Natural killer cell (primary cell): ENCODE results near the gene LRRC71. TPM values are rescaled to one million over a fixed set of nuclear protein-coding genes. Genes with fewer than 3 reads are reported as not detected.
A peak's percentile ranks its signal among the peaks of the same experiment; 100 is the strongest.

Experiments used
- ATAC-seq, 3 donors: fragments of 150-1000 bp in 2 of 3; fragments of 200-7000 bp in 1 of 3; cut with Tn5 transposase; 1 replicate in 1 of 3; 2 replicates in 2 of 3; pipeline ENCODE4 v1.10.0; 2021; ENCODE audit warnings: mild to moderate bottlenecking in 2 of 3, moderate library complexity in 2 of 3
- DNase-seq, 2 donors: peaks; one replicate each; pipeline versions ENCODE4 v3.0.0 to v3.0.0-alpha.2; 2013 to 2021; ENCODE audit warnings: mixed read lengths in 1 of 2
- H3K27ac ChIP-seq: one replicate; pipeline ENCODE4 v1.5.1; 2013; ENCODE audit warnings: mild to moderate bottlenecking, low read length
- H3K27me3 ChIP-seq: one replicate; pipeline ENCODE4 v1.6.1; 2013; ENCODE audit warnings: low read length; ENCODE audit not compliant: control insufficient read depth, insufficient read depth
- H3K36me3 ChIP-seq: one replicate; pipeline ENCODE4 v1.6.1; 2013; ENCODE audit warnings: low read length; ENCODE audit not compliant: control insufficient read depth, insufficient read depth
- H3K4me1 ChIP-seq: one replicate; pipeline ENCODE4 v1.6.1; 2013; ENCODE audit warnings: low read length; ENCODE audit not compliant: control insufficient read depth, insufficient read depth
- H3K4me3 ChIP-seq: one replicate; pipeline ENCODE4 v1.5.1; 2013; ENCODE audit warnings: low read length
- H3K9me3 ChIP-seq: one replicate; pipeline ENCODE4 v1.6.1; 2013; ENCODE audit warnings: low read length; ENCODE audit not compliant: control insufficient read depth, insufficient read depth
- H3K27ac Mint-ChIP-seq, 2 donors: one replicate each; pipeline ENCODE4 v1.8.0; 2022; ENCODE audit warnings: mild to moderate bottlenecking in 2 of 2, mixed read lengths in 2 of 2, moderate library complexity in 1 of 2
- H3K27me3 Mint-ChIP-seq, 2 donors: one replicate each; pipeline ENCODE4 v1.8.0; 2022; ENCODE audit warnings: low read depth in 2 of 2, mixed read lengths in 2 of 2
- H3K36me3 Mint-ChIP-seq: one replicate; pipeline ENCODE4 v1.8.0; 2022; ENCODE audit warnings: mixed read lengths
- H3K4me1 Mint-ChIP-seq, 2 donors: one replicate each; pipeline ENCODE4 v1.8.0; 2022; ENCODE audit warnings: mixed read lengths in 2 of 2
- H3K4me3 Mint-ChIP-seq: one replicate; pipeline ENCODE4 v1.8.0; 2022; ENCODE audit warnings: mild to moderate bottlenecking, moderate library complexity, mixed read lengths
- H3K9me3 Mint-ChIP-seq, 2 donors: one replicate each; pipeline ENCODE4 v1.8.0; 2022; ENCODE audit warnings: mixed read lengths in 2 of 2
- WGBS: methylation state at CpG from one replicate; pipeline ENCODE4 v1.1.7; 2013; ENCODE audit warnings: missing lambda C conversion rate; ENCODE audit not compliant: insufficient coverage; 5-methylcytosine and 5-hydroxymethylcytosine counted together
- intact Hi-C: fragments of 100-400 bp; cut with micrococcal nuclease; formaldehyde crosslinking; loops from one replicate; pipeline ENCODE4 v1.14.2; 2022
- total RNA-seq, 4 donors: library from RNA; stranded (reverse); fragments of 120-200 nt in 1 of 4; gene quantifications; one replicate each; pipeline versions ENCODE4 v1.2.3 to v1.2.4, GENCODE V29; 2013 to 2022
- TF ChIP-seq, protein P1 (sequence below): fragments of 200-600 bp; IDR thresholded peaks from one replicate; pipeline ENCODE4 v1.8.0; 2022; ENCODE audit warnings: antibody characterized with exemption

The LRRC71 gene
- total RNA-seq, 3 donors from 2014 or later (not counting 1 experiment from before 2014, with no cell fraction given): not detected

DNA sequence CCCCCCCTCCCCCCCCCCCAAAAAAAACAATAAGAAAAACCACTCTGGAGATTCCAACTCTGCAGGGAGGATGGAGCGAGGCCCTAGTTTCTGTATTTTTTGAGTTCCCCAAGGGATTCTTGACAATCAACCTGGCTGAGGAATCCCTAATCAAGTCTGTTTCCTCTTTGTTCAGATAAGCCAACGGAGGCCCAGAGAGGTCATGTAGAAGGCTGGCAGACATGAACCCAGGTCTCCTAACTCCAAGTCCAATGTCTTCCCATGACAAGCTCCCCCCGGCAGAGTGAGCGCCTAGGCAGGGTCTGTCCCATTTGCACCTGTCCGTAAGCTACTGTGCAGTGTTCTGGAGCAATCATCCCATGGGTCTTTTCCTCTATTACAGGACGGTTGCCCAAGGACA is 39.5 kb downstream of the LRRC71 start:
- Histone ChIP-seq H3K27ac (no peak overlapping the region), H3K27me3 (no peaks in the 10 kb centered on the region), H3K9me3 (no peaks in the 10 kb centered on the region), H3K36me3 (no peaks in the 10 kb centered on the region), H3K4me1 (peaks cover 11% of the 10 kb centered on the region), H3K4me3 (no peak overlapping the region)
- Mint-ChIP-seq H3K9me3 (no peaks in the 10 kb centered on the region), H3K27me3 (peaks cover 7 to 35% of the 10 kb centered on the region in 2 donors), H3K36me3 (no peaks in the 10 kb centered on the region), H3K4me1 (peaks cover 9 to 15% of the 10 kb centered on the region in 2 donors), H3K4me3 (no peak overlapping the region), H3K27ac (no peak overlapping the region)
- intact Hi-C loops: no loop called here
- TF ChIP-seq, protein P1, sequence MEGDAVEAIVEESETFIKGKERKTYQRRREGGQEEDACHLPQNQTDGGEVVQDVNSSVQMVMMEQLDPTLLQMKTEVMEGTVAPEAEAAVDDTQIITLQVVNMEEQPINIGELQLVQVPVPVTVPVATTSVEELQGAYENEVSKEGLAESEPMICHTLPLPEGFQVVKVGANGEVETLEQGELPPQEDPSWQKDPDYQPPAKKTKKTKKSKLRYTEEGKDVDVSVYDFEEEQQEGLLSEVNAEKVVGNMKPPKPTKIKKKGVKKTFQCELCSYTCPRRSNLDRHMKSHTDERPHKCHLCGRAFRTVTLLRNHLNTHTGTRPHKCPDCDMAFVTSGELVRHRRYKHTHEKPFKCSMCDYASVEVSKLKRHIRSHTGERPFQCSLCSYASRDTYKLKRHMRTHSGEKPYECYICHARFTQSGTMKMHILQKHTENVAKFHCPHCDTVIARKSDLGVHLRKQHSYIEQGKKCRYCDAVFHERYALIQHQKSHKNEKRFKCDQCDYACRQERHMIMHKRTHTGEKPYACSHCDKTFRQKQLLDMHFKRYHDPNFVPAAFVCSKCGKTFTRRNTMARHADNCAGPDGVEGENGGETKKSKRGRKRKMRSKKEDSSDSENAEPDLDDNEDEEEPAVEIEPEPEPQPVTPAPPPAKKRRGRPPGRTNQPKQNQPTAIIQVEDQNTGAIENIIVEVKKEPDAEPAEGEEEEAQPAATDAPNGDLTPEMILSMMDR: no peak
- ATAC-seq (no peak), DNase-seq (no peak)
- 87% methylated on average over 6 of the region's 6 CpGs for WGBS

DNA sequence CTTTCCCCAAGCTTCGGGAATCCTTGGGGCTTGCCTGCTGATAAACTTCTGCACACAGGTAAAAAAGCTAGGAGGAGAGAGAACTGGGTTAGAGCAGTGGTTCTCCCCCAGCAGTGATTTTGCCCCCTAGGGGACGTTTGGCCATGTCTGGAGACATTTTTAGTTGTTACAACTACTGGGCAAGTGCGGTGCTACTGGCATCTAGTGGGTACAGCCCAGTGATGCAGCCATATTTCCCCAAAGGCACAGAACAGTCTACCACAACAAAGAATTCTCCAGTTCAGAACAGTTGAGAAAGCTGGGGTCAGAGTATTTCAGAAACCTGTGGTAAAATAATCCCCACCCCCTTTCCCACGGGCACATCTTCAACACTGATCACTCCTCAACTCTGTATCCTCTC is 41.3 kb downstream of the LRRC71 start:
- peak in 1 of 2 donors; percentile 60 for DNase-seq
- ATAC-seq: peak in 1 of 3 donors; percentile 33
- Histone ChIP-seq H3K27ac (no peak overlapping the region), H3K4me3 (no peak overlapping the region), H3K4me1 (peaks cover 11% of the 10 kb centered on the region), H3K27me3 (no peaks in the 10 kb centered on the region), H3K36me3 (no peaks in the 10 kb centered on the region), H3K9me3 (no peaks in the 10 kb centered on the region)
- Mint-ChIP-seq H3K27me3 (peaks cover 11 to 35% of the 10 kb centered on the region in 2 donors), H3K4me1 (peaks cover 9 to 15% of the 10 kb centered on the region in 2 donors), H3K27ac (no peak overlapping the region), H3K36me3 (no peaks in the 10 kb centered on the region), H3K4me3 (no peak overlapping the region), H3K9me3 (no peaks in the 10 kb centered on the region)
- intact Hi-C loops: no loop called here
- TF ChIP-seq, protein P1: no peak
- 58% methylated on average over 4 of the region's 4 CpGs for WGBS

DNA sequence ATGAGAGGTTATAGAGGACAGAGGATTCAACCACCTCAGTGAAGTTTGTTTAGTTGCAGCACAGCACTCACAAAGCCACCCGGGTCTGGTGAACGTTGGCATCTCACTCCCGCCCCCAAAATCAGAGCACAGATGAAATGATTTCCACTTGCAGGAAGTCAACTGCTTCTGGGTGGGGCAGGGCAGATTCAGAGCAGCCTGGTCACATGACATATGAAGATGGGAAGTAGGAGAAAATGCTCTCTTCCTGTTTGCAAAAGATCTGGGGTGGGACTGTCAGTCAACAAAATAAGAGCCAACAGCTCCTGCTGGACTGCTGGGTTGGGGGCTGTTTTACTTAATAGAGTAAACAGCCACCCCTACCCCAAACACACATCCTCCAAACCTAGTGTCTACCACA is 43.2 kb downstream of the LRRC71 start:
- ATAC-seq (peak in 2 of 3 donors; percentile 24 to 38), DNase-seq (peak in 1 of 2 donors; percentile 62)
- Histone ChIP-seq H3K4me3 (no peak overlapping the region), H3K36me3 (no peaks in the 10 kb centered on the region), H3K27me3 (no peaks in the 10 kb centered on the region), H3K9me3 (no peaks in the 10 kb centered on the region), H3K4me1 (peaks cover 11% of the 10 kb centered on the region), H3K27ac (no peak overlapping the region)
- Mint-ChIP-seq H3K4me1 (peaks cover 9 to 10% of the 10 kb centered on the region in 2 donors), H3K4me3 (peak overlapping the region; percentile 9), H3K27me3 (peaks cover 12 to 30% of the 10 kb centered on the region in 2 donors), H3K9me3 (no peaks in the 10 kb centered on the region), H3K36me3 (no peaks in the 10 kb centered on the region), H3K27ac (peak overlapping the region in 1 of 2 donors; percentile 35)
- WGBS: 22% methylated on average over 3 of the region's 3 CpGs
- intact Hi-C loops: no loop called here
- TF ChIP-seq, protein P1: no peak

DNA sequence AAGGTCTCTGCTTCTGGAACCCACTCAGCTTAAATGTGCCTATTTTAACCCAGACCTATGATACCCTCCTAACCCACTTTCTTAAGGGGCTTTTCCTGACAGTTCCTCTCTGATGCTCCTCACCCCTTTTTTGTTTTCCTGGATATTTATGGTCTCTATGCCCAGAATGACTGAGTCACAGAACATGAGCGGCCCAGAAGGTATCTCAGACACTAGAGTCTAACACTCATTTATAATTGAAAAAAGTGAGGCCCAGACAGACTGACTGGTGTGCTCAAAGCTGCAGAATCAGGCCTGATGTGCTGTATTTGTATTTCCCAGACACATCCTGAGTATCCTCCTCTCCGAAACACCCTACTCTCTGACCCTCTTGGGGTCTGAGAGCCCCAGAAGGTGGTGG is 44.0 kb downstream of the LRRC71 start:
- Mint-ChIP-seq H3K4me1 (peaks cover 9 to 10% of the 10 kb centered on the region in 2 donors), H3K27me3 (peaks cover 14 to 25% of the 10 kb centered on the region in 2 donors), H3K36me3 (no peaks in the 10 kb centered on the region), H3K4me3 (no peak overlapping the region), H3K27ac (no peak overlapping the region), H3K9me3 (no peaks in the 10 kb centered on the region)
- TF ChIP-seq, protein P1: no peak
- Histone ChIP-seq H3K4me1 (peaks cover 11% of the 10 kb centered on the region), H3K36me3 (no peaks in the 10 kb centered on the region), H3K27me3 (no peaks in the 10 kb centered on the region), H3K27ac (no peak overlapping the region), H3K9me3 (no peaks in the 10 kb centered on the region), H3K4me3 (no peak overlapping the region)
- intact Hi-C loops: no loop called here
- ATAC-seq: no peak
- WGBS: 89% methylated on average over 2 of the region's 2 CpGs
- no peak for DNase-seq
